Upper lobe of left lung (tissue), 6 donors: ENCODE measurements around the gene CNOT4. TPM values are rescaled to one million over a fixed set of nuclear protein-coding genes. Genes with fewer than 3 reads are reported as not detected.
A peak's percentile ranks its signal among the peaks of the same experiment; 100 is the strongest.

Experiments
- ATAC-seq, 2 donors: fragments of 200-7000 bp; cut with Tn5 transposase; one replicate each; pipeline ENCODE4 v1.9.1; 2022; ENCODE audit warnings: mild to moderate bottlenecking in 2 of 2, moderate library complexity in 2 of 2; ENCODE audit not compliant: low FRiP score in 2 of 2
- DNase-seq, 2 donors: peaks; one replicate each; pipeline ENCODE4 v3.0.0-alpha.2; 2019 to 2020
- H3K27ac ChIP-seq, 4 donors: fragments of 200-600 bp; sonication (generic); one replicate each; pipeline ENCODE4 v1.5.1; 2016 to 2019
- H3K27me3 ChIP-seq, 4 donors: fragments of 200-600 bp; sonication (generic); one replicate each; pipeline ENCODE4 v1.5.1; 2017 to 2019
- H3K36me3 ChIP-seq, 4 donors: fragments of 200-600 bp; sonication (generic); one replicate each; pipeline ENCODE4 v1.5.1; 2016 to 2019
- H3K4me1 ChIP-seq, 4 donors: fragments of 200-600 bp; sonication (generic); one replicate each; pipeline ENCODE4 v1.5.1; 2018 to 2019
- H3K4me3 ChIP-seq, 4 donors: fragments of 200-600 bp; sonication (generic); one replicate each; pipeline ENCODE4 v1.5.1; 2017 to 2019; ENCODE audit warnings: mild to moderate bottlenecking in 2 of 4, moderate library complexity in 1 of 4
- H3K9me3 ChIP-seq, 4 donors: fragments of 200-600 bp; sonication (generic); one replicate each; pipeline ENCODE4 v1.5.1; 2018 to 2019
- EP300 ChIP-seq, 4 donors: sonication (generic); formaldehyde crosslinking; IDR thresholded peaks; one replicate each; pipeline ENCODE4 v1.5.1; 2017; ENCODE audit warnings: antibody characterized with exemption in 4 of 4, control low read depth in 2 of 4
- POLR2A ChIP-seq, 4 donors: fragments of 450-650 bp; IDR thresholded peaks; one replicate each; pipeline ENCODE4 v1.5.1; 2016 to 2017; ENCODE audit warnings: antibody characterized with exemption in 4 of 4, mild to moderate bottlenecking in 2 of 4
- POLR2AphosphoS5 ChIP-seq, 2 donors: sonication (generic); formaldehyde crosslinking; IDR thresholded peaks; one replicate each; pipeline ENCODE4 v1.5.1; 2017; ENCODE audit warnings: antibody characterized with exemption in 2 of 2
- WGBS, 2 donors: methylation state at CpG; one replicate each; pipeline ENCODE4 v1.1.5; 2017 to 2018; 5-methylcytosine and 5-hydroxymethylcytosine counted together
- total RNA-seq, 6 donors: library from RNA; depleted of rRNA in 4 of 6; stranded (reverse); fragments of >200 nt in 4 of 6; gene quantifications; one replicate each; pipeline versions ENCODE4 v1.1.0 to v1.2.1, GENCODE V29; 2016 to 2021
- TF ChIP-seq, protein P1 (sequence below), 6 experiments: fragments of 450-650 bp in 4 of 6; fragments of 200-600 bp in 2 of 6; sonication (generic) in 2 of 6; IDR thresholded peaks; one replicate each; pipeline ENCODE4 v1.5.1; 2016 to 2019; ENCODE audit warnings: antibody characterized with exemption in 6 of 6
- donor health status: DM: no; HTN: no; CAD: no; lungs with moderate emphysema.
- donor health status: DM: no; HTN: yes; CAD: no; lungs with severe emphysema.

The CNOT4 gene
- total RNA-seq, 6 donors from 2014 or later = 12.1 to 25.7 (median 19.5) TPM

DNA sequence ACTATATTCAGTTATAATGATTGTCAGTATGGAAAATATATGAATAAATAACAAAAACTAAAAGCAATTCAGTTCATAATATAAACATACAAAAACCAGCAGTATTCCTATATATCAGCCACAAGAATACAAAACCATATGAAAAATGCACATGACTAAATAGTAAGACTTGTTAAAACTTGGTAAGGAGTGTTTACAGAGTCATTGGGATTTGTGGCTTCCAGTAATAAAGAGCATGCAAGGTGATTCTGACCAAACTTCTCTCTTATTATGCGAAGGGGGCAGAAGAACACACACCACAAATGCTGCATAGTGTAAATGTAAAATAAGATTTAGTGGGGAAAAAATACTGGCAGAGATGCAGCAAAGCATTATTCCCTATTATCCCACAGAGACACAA, 8.8 kb upstream of the CNOT4 start:
- WGBS, 2 donors = 91 to 97% methylated on average over 1 of the region's 1 CpG
- no peaks in the 10 kb centered on the region for H3K9me3 ChIP-seq
- DNase-seq (no peak), ATAC-seq (no peak)
- TF ChIP-seq EP300 (IDR thresholded peaks at IDR 0.05) = no peak
- TF ChIP-seq, protein P1, sequence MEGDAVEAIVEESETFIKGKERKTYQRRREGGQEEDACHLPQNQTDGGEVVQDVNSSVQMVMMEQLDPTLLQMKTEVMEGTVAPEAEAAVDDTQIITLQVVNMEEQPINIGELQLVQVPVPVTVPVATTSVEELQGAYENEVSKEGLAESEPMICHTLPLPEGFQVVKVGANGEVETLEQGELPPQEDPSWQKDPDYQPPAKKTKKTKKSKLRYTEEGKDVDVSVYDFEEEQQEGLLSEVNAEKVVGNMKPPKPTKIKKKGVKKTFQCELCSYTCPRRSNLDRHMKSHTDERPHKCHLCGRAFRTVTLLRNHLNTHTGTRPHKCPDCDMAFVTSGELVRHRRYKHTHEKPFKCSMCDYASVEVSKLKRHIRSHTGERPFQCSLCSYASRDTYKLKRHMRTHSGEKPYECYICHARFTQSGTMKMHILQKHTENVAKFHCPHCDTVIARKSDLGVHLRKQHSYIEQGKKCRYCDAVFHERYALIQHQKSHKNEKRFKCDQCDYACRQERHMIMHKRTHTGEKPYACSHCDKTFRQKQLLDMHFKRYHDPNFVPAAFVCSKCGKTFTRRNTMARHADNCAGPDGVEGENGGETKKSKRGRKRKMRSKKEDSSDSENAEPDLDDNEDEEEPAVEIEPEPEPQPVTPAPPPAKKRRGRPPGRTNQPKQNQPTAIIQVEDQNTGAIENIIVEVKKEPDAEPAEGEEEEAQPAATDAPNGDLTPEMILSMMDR (IDR thresholded peaks at IDR 0.05) = no peak
- no peak for TF ChIP-seq POLR2AphosphoS5 (IDR thresholded peaks at IDR 0.05)
- no peak for TF ChIP-seq POLR2A (IDR thresholded peaks at IDR 0.05)
- no peak overlapping the region for H3K27ac ChIP-seq
- no peak overlapping the region for H3K4me3 ChIP-seq
- H3K36me3 ChIP-seq = no peaks in the 10 kb centered on the region
- no peaks in the 10 kb centered on the region for H3K27me3 ChIP-seq
- H3K4me1 ChIP-seq = no peaks in the 10 kb centered on the region

DNA sequence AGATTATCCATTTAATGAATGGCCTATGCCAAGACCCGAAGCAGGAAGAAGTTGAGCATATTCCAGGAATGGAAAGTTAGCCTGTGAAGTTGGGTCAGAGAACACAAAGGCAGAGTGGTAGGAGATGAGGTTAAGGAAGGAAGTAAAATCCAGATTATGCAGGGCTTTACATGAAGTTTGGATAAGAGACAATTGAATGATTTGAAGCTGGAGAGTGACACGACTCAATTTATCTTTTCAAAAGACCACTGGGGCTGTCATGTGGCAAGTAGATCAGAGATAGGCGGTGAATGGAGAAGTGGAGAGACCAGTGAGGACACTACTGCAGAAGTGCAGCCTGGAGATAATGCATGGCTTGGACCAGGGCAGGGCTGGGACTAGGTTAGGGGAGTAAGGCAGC, 7.2 kb upstream of the CNOT4 start:
- H3K27me3 ChIP-seq = no peaks in the 10 kb centered on the region
- DNase-seq (no peak), ATAC-seq (no peak)
- WGBS, 2 donors = 73 to 80% methylated on average over 3 of the region's 3 CpGs
- H3K4me1 ChIP-seq = no peaks in the 10 kb centered on the region
- H3K9me3 ChIP-seq = no peaks in the 10 kb centered on the region
- no peaks in the 10 kb centered on the region for H3K36me3 ChIP-seq
- no peak overlapping the region for H3K4me3 ChIP-seq
- H3K27ac ChIP-seq = no peak overlapping the region
- TF ChIP-seq POLR2AphosphoS5 (IDR thresholded peaks at IDR 0.05) (no peak), POLR2A (IDR thresholded peaks at IDR 0.05) (no peak), EP300 (IDR thresholded peaks at IDR 0.05) (no peak)
- TF ChIP-seq, protein P1 (IDR thresholded peaks at IDR 0.05) = no peak

DNA sequence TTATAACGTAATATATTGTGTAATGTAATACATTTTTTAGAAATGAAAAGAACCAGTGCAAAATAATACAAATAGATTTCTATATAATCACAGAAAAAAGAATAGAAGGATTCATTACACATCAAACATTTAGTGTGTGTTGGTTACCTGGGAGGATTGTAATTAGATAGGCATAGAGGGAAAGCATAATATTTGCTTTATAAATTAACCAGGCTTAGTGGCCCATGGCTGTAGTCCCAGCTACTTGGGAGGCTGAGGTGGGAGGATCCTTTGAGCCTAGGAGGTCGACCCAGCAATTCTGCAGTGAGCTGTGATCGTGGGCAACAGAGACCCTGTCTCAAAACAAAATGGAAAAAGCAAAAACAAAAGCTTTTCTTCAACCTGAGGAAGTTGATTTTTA, 5.0 kb upstream of the CNOT4 start:
- peaks cover 5 to 10% (median 7%) of the 10 kb centered on the region in 4 donors for H3K4me1 ChIP-seq
- H3K9me3 ChIP-seq = no peaks in the 10 kb centered on the region
- no peaks in the 10 kb centered on the region for H3K27me3 ChIP-seq
- no peaks in the 10 kb centered on the region for H3K36me3 ChIP-seq
- DNase-seq = no peak
- WGBS, 2 donors = 74 to 75% methylated on average over 3 of the region's 3 CpGs
- no peak overlapping the region for H3K4me3 ChIP-seq
- no peak overlapping the region for H3K27ac ChIP-seq
- no peak for ATAC-seq
- TF ChIP-seq, protein P1 (IDR thresholded peaks at IDR 0.05) = no peak
- TF ChIP-seq EP300 (IDR thresholded peaks at IDR 0.05) (no peak), POLR2A (IDR thresholded peaks at IDR 0.05) (no peak), POLR2AphosphoS5 (IDR thresholded peaks at IDR 0.05) (no peak)

DNA sequence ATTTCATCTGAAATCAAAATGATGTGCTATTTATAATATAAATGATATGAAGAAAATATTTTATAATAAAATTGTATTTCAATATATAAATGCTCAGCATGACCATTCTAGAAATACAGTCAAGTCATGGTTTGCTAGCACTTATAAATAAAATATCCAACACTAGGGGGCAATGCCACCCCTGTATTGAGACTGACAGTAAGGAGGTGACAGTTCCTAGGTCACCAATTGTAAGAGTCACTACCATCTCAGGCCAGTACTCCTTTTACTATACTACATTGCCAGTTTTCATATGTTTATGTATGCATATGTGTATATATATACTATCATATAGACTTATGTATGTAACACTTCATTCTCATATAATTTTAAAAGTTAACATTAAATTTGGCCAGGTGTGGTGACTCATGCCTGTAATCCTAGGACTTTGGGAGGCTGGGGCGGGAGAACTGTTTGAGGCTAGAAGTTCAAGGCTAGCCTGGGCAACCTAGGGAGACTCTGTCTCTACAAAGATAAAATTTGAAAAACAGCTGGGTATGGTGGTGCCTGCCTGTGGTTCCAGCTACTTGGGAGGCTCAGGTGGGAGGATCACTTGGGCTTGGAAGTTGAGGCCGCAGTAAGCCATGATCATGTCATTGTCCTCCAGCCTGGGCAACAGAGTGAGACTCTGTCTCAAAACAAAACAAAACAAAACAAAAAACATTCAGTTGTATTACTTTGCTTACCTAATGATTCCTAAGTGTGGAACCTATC, 2.4 kb upstream of the CNOT4 start:
- H3K4me1 ChIP-seq = peaks cover 19 to 26% (median 21%) of the 10 kb centered on the region in 4 donors
- no peak overlapping the region for H3K4me3 ChIP-seq
- ATAC-seq (no peak), DNase-seq (no peak)
- no peaks in the 10 kb centered on the region for H3K9me3 ChIP-seq
- no peak for TF ChIP-seq POLR2AphosphoS5 (IDR thresholded peaks at IDR 0.05)
- TF ChIP-seq, protein P1 (IDR thresholded peaks at IDR 0.05) = peak in 5 of 6 experiments; percentile 22 to 64 (median 52)
- no peak overlapping the region for H3K27ac ChIP-seq
- no peaks in the 10 kb centered on the region for H3K36me3 ChIP-seq
- no peaks in the 10 kb centered on the region for H3K27me3 ChIP-seq
- 94 to 100% methylated on average over 2 of the region's 2 CpGs for WGBS, 2 donors
